IPS DF 19.7 (cell line): ENCODE data around the gene SART3.

Source experiments
- DNase-seq: peaks from one replicate; pipeline ENCODE4 v3.0.0-alpha.2; 2013; ENCODE audit warnings: low read depth, low spot score

SART3 gene

GRCh38 chr12:108560752-108561719 lies at the start of gene SART3:
Gene SART3, minus strand, starts transcription at chr12:108561173. Its CDS starts 19 bp downstream, at chr12:108561154.
- DNase-seq = peak; percentile 91

- DNase-seq = no peak
These were observed 49.4 kb upstream of the SART3 start for GRCh38 chr12:108610336-108610815.

- no peak for DNase-seq
These were observed 48.8 kb upstream of the SART3 start for GRCh38 chr12:108609537-108610335.

GRCh38 chr12:108608616-108609015 lies 47.6 kb upstream of the SART3 start:
- no peak for DNase-seq

GRCh38 chr12:108607981-108608600 lies 47.1 kb upstream of the SART3 start:
- no peak for DNase-seq

GRCh38 chr12:108606492-108606891 lies 45.5 kb upstream of the SART3 start:
- DNase-seq = no peak

- DNase-seq = no peak
These were observed 44.9 kb upstream of the SART3 start for GRCh38 chr12:108605690-108606406.

GRCh38 chr12:108605000-108605689 lies 44.2 kb upstream of the SART3 start:
- DNase-seq = no peak

- DNase-seq = no peak
These were observed 43.4 kb upstream of the SART3 start for GRCh38 chr12:108604208-108604941.

- DNase-seq = no peak
These were observed 42.8 kb upstream of the SART3 start for GRCh38 chr12:108603743-108604142.

GRCh38 chr12:108602976-108603704 lies 42.2 kb upstream of the SART3 start:
- DNase-seq = no peak

- DNase-seq = no peak
These were observed 41.3 kb upstream of the SART3 start for GRCh38 chr12:108602209-108602705.

GRCh38 chr12:108600702-108601007 lies 39.7 kb upstream of the SART3 start:
- DNase-seq = no peak

- no peak for DNase-seq
These were observed 39.2 kb upstream of the SART3 start for GRCh38 chr12:108599948-108600701.

GRCh38 chr12:108599541-108599940 lies 38.6 kb upstream of the SART3 start:
- DNase-seq = no peak

GRCh38 chr12:108598553-108599250 lies 37.7 kb upstream of the SART3 start:
- DNase-seq = no peak

GRCh38 chr12:108597559-108598471 lies 36.8 kb upstream of the SART3 start, which contains the start of gene TMEM119:
Gene TMEM119, minus strand, starts transcription at chr12:108598084. Its CDS starts 5,701 bp downstream, at chr12:108592383.
- DNase-seq = no peak
